SH-SY5Y (cell line): Measurements from ENCODE around the gene NLRX1.

Experiments used
- GATA2 ChIP-seq: IDR thresholded peaks from 2 replicates; pipeline ENCODE4 v1.6.1; 2011; ENCODE audit warnings: mild to moderate bottlenecking, low read depth, low read length
- GATA3 ChIP-seq: IDR thresholded peaks from 2 replicates; pipeline ENCODE4 v1.6.1; 2011; ENCODE audit warnings: low read depth, mild to moderate bottlenecking, low read length, moderate library complexity

DNA sequence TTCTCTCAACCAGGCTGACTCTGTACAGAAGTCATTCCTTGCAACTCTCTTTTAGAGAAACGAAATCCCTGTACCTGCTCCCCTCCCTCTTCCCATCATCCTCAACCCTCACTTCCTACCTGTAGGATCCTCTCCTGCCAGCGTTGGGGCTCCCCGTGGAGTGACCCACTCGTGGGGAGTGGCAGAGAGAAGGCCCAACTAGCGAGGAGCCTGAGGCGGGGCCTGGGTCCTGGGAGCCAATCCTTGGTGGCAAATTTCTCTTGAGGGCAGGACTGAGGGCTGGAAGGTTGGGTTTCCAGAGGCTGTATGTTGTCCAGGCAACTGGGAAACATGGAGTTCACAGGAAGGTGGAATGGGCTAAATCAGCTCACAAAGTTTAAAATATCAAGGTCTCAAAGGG lies 27.2 kb downstream of the NLRX1 start:
- TF ChIP-seq GATA2 (no peak), GATA3 (no peak)
